ENCODE measurements around the gene GIT2.
A peak's percentile ranks its signal among the peaks of the same experiment; 100 is the strongest.

DNA sequence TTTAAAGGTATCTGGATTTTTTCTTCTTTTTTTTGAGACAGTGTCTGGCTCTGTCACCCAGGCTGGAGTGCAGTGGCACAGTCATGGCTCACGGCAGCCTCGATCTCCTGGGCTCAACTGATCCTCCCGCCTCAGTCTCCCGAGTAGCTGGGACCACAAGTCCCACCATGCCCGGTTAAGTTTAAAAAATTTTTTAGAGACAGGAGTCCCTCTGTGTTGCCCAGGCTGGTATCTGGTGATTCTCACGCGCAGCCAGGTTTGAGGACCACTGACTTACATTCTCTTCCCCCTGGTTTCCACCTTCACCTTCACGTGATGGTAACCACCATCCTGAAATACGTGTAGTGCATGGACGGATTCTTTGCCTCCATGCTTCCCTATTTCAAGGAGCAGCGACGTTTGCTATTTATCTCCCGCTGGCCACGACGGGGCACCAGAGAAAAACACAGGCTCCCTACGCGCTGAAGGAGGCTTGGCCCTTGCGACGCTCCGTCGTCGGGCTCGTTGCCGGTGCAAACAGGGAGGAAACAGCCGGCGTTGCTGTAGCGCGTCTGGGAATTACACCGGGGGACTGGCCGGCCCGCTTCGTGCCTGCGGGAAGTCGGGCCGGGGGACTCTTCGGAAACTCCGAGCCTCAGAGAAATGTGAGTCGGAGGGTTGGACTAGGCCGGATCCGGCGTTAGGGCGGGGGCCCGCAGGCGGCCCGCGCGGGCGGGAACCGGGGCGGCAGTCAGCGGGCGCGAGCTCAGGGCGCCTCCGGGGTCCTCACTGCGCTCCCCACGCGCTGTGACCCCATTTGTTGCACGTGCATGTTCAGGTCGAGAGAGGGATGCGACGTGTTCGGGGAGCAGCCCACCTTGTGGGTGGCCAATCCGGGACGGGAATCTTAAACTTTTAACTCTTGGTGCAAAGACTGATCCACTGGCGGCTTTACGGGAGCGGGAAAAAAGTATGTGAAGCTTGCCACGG, 96.1 kb downstream of the GIT2 start, which contains the start of gene TCHP:
- no peak for TF ChIP-seq CTCF (IDR thresholded peaks at IDR 0.05)
- no peak for TF ChIP-seq FOXJ3 (CRISPR knock-in tag; IDR thresholded peaks at IDR 0.05; ENCODE audit: borderline replicate concordance)
- TF ChIP-seq USF1 (CRISPR knock-in tag; IDR thresholded peaks at IDR 0.05): no peak
- TF ChIP-seq IRF2 (CRISPR knock-in tag; IDR thresholded peaks at IDR 0.05; ENCODE audit: borderline replicate concordance, low read depth): no peak
- TF ChIP-seq, protein P1, sequence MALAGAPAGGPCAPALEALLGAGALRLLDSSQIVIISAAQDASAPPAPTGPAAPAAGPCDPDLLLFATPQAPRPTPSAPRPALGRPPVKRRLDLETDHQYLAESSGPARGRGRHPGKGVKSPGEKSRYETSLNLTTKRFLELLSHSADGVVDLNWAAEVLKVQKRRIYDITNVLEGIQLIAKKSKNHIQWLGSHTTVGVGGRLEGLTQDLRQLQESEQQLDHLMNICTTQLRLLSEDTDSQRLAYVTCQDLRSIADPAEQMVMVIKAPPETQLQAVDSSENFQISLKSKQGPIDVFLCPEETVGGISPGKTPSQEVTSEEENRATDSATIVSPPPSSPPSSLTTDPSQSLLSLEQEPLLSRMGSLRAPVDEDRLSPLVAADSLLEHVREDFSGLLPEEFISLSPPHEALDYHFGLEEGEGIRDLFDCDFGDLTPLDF (CRISPR knock-in tag; IDR thresholded peaks at IDR 0.05): no peak
- TF ChIP-seq CREM (CRISPR knock-in tag; IDR thresholded peaks at IDR 0.05): no peak; the same call in 1 of the 2 replicates
- TF ChIP-seq, protein P2, sequence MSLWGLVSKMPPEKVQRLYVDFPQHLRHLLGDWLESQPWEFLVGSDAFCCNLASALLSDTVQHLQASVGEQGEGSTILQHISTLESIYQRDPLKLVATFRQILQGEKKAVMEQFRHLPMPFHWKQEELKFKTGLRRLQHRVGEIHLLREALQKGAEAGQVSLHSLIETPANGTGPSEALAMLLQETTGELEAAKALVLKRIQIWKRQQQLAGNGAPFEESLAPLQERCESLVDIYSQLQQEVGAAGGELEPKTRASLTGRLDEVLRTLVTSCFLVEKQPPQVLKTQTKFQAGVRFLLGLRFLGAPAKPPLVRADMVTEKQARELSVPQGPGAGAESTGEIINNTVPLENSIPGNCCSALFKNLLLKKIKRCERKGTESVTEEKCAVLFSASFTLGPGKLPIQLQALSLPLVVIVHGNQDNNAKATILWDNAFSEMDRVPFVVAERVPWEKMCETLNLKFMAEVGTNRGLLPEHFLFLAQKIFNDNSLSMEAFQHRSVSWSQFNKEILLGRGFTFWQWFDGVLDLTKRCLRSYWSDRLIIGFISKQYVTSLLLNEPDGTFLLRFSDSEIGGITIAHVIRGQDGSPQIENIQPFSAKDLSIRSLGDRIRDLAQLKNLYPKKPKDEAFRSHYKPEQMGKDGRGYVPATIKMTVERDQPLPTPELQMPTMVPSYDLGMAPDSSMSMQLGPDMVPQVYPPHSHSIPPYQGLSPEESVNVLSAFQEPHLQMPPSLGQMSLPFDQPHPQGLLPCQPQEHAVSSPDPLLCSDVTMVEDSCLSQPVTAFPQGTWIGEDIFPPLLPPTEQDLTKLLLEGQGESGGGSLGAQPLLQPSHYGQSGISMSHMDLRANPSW (CRISPR knock-in tag; conservative IDR thresholded peaks at IDR 0.05; ENCODE audit: low read depth): no peak
- TF ChIP-seq USF2 (CRISPR knock-in tag; IDR thresholded peaks at IDR 0.05): no peak
- TF ChIP-seq, protein P3, sequence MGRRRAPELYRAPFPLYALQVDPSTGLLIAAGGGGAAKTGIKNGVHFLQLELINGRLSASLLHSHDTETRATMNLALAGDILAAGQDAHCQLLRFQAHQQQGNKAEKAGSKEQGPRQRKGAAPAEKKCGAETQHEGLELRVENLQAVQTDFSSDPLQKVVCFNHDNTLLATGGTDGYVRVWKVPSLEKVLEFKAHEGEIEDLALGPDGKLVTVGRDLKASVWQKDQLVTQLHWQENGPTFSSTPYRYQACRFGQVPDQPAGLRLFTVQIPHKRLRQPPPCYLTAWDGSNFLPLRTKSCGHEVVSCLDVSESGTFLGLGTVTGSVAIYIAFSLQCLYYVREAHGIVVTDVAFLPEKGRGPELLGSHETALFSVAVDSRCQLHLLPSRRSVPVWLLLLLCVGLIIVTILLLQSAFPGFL (CRISPR knock-in tag; IDR thresholded peaks at IDR 0.05; ENCODE audit: borderline replicate concordance): 0 out of 2 replicates have a peak, but pooled peaks have one; percentile 54
- TF ChIP-seq ZNF396 (CRISPR knock-in tag; IDR thresholded peaks at IDR 0.05; ENCODE audit: borderline replicate concordance): no peak
- peak; percentile 74; the same call in 1 of the 2 replicates for TF ChIP-seq FOXP1 (CRISPR knock-in tag; IDR thresholded peaks at IDR 0.05; ENCODE audit: borderline replicate concordance)
- no peak for TF ChIP-seq NR3C1 (CRISPR knock-in tag; conservative IDR thresholded peaks at IDR 0.05; ENCODE audit: low read depth)
- TF ChIP-seq MYBL2 (CRISPR knock-in tag; IDR thresholded peaks at IDR 0.05): no peak

Measured in WTC11 (cell line).